HG03045 (cell line): Measurements from ENCODE around the gene CD58.
"Not testable (repeated sequence)": the region's sequence is repeated elsewhere in the genome, so short reads cannot be mapped to it uniquely, and the experiment has no call there.

ENCODE experiments used
- ATAC-seq: cut with Tn5 transposase; IDR thresholded peaks from one replicate; pipeline ENCODE4 v1.9.1; 2021; ENCODE audit warnings: mild to moderate bottlenecking, moderate library complexity; ENCODE audit not compliant: unreplicated experiment

The CD58 gene, protein sequence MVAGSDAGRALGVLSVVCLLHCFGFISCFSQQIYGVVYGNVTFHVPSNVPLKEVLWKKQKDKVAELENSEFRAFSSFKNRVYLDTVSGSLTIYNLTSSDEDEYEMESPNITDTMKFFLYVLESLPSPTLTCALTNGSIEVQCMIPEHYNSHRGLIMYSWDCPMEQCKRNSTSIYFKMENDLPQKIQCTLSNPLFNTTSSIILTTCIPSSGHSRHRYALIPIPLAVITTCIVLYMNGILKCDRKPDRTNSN

DNA sequence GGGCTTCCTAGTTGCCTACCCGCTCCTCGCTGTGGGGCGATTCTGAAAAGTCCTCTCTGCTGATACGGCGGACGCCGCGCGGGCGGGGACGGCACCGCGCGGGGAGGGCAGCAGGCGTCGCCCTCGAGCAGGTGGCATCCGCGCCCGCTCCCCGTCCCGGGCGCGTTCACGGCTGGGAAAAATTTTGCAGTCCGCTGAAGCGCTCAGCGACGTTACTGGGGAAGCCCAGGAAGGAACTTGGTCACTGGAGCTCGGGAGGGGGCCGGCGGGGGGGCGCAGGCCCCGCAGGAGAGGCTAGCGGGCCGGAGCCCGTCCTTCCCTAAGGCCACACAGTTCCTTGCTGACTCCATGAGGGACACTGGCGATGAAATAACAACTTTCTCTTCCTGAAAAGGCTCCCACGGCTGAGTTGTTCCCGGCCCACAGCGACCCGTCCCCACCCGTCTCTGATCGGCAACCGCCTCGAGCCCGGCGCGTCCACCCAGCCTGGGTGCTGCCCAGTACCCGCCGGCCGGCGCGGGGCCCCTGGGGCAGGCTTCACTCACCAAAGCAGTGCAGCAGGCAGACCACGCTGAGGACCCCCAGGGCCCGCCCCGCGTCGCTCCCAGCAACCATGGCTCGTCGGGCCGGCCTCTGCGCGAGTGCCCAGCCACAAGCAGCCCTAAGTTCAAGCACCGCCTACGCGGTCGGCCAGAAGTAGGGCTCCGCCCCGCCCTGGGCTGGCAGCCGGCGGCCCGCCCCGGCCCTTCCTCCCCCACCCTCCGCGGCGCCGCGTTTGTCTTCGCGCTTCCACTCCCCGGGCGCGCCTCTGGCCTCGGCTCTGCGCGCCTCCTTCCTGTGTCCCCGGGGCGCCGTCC lies at the start of gene CD58:
CD58 (minus strand) TSS at position 669 of the 857 bp plus-strand sequence; CDS start at position 615, 54 bp downstream.
- peak; percentile 73 for ATAC-seq

DNA sequence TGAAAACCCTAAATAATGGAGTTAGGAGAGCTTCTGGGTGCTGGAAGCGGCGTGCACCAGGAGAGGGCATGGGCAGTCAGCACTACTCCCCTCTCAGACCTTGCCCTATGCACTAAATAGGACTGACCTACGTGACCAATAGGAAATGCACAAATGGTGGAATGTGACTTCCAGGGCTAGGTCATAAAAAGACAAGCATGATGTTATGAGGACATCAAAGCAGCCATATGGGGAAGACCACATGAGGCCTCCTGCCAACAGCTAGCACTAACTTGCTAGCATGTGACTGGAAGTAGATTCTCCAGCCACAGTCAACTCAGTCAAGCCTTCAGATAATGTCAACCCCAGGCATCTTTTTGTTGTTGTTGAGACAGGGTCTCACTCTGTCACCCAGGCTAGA lies 49.6 kb upstream of the CD58 start:
- ATAC-seq: not testable (repeated sequence)

DNA sequence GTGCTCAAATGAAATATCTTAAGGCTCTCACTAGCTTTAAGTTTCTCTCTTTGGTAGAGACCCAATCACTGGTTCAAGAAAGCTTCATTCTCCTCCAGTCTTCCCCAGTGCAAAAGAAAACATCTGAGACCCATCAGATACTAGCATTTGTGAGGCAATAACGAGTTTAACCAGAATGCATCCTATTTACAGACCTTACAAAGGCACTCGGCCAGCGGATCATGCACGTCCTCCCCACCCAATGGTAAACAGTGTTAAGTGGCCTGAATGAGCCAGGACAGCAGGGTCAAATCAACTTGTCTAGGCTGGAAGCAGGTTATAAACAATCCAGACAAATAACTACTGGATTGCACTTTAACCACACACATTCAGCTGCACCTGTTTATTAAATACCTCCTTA lies 48.3 kb upstream of the CD58 start:
- ATAC-seq: not testable (repeated sequence)

DNA sequence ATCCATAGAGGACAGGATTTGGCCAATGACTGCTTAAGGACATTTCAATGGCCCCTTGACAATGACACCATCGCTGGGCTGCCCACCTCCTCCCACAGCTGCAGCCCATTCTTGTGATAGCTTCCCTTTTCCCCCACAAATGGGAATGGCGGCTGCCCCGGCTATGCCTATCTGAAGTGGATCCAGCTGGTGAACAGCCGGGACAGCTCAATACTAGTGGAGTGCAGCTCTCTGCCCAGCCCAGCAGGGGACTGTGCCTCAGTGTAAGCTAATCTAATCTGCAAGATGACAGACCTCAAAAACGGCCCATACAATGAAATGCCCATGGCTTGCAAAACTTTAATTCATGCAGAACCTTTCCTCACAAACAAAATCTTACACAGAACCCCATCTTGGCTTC lies 47.0 kb upstream of the CD58 start:
- ATAC-seq: not testable (repeated sequence)

DNA sequence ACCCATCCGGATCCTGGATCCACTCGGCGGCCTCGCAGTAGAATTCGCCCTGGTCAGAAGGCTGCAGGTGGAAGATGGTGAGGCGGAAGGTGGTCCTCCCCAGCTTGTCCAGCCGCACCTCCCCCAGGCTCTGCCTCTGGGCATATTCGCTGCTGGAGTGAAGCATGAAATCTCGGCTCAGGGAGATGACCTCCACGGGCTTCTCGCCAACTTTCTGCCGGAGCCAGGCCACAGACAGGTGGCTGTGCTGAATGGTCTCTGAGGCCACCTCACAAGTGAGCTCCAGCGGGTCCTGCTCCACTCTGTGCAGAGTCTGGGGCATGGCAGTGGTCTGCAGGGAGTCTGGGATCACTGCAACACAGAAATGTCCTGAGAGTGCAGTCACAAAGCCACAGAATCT lies 43.0 kb upstream of the CD58 start:
- not testable (repeated sequence) for ATAC-seq

DNA sequence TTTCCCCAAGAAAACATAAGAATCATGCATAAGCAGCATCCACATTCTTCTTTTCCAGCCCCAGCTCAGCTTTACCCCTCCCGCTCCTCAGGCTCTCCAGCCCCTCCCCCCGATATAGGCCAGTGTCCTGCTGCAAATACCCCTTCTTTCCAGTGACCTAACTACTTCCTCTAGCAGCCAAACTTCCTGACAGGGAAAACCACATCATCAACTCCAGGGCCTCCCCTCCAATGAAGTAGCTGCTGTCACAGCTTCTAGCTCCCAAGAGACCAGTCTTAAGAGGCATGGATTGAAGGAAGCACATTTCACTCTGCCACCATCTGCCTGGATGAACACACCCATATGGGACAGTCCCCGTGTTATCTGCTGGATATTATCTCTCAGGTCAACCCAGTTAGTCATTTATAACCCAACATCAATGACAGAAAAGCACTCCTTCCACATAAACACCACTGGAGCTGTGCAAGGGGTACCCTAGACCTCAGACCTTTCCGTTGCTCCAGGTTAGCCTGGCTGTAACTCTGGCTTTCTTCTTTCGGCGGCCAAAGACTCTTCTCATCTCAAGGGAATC lies 39.1 kb upstream of the CD58 start:
- not testable (repeated sequence) for ATAC-seq

DNA sequence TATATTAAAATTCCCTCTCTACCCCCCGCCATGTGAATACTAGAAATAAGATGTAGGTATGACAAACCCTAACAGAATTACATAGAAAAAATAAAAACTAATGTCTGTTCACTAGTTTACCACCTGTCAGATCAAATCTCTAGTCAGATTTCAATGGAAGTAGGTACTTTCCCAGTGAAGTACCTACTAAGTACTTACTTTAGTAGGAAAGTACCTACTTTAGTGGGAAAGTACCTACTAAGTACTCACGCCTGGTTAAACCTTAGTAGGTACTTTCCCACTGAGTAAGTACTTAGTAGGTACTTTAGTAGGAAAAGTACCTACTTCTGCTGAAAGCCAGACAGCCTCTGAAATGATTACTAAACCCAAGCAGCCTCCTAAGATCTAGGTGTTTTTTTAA lies 38.0 kb upstream of the CD58 start:
- not testable (repeated sequence) for ATAC-seq

DNA sequence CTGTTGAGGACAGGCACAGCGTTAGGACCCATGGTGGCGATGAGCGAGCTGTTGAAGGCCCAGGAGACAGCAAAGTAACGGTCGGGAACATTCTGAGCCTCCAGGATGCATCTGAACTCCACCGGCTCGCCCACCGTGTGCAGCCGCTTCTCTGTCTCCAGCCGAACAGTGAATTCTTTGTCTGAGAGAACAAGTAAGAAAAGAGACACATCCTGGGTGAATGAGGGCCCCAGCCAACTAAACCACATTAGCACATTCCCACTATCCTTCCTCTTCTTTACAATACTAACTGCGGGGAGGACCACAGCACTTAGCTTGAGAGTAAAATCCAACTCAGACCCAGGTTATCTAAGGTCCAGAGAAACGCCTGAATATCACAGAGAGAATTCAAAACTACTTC lies 37.3 kb upstream of the CD58 start:
- ATAC-seq: not testable (repeated sequence)

DNA sequence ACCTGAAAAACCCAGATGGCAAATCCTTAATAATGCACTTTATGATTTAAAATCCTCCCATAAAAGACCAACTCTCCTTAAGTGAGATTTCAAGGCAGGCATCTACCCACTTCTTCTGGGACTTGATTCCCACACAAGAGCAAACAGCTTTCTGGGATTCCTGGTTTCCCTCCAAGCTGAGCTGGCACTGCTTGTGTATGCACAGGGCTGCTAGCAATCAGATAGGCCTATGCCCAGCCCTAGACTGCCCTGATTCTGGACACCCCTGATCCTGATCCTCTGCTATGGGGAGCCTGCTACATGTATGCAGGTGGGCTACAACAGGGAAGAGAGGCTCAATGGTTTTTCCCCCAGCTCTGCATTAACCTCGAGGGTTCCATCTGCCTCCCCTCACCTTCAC lies 36.6 kb upstream of the CD58 start:
- ATAC-seq: not testable (repeated sequence)

DNA sequence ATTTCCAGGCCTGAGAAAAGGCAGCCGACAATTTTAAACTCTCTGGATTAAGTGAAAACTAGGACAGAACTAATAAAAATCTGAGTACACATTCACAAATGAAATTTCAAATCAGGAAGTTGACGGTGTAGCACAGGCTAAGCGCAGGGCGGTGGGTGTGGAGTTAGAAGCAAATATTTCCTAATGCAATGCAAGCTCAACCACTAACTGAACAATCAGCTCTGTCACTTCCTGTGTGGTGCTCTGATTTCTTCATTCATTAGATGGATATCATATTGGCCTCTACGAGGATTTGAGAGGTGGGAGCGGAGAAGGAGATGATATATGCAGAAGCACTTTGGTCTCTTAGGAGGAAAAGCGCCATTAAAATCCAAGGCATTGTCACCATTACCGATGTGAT lies 35.2 kb upstream of the CD58 start:
- ATAC-seq: not testable (repeated sequence)

DNA sequence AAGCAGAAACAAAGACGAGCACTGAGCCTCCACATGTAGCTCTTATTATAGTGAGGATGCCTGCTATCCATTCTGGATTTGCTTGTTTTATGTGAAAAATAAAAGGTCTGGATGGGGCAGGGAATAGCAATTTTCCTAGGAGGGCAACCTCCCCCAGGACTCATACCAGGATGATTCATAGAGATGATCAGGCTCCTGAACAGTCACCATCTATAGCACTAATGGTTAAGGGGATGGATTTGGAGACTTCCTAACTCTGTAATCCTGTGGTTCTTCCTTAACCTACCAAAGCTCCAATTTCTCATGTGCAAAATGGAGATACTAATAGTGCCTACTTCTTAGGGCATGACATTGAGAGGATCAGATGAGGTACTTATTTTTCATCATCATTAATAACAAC lies 34.5 kb upstream of the CD58 start:
- no peak for ATAC-seq

DNA sequence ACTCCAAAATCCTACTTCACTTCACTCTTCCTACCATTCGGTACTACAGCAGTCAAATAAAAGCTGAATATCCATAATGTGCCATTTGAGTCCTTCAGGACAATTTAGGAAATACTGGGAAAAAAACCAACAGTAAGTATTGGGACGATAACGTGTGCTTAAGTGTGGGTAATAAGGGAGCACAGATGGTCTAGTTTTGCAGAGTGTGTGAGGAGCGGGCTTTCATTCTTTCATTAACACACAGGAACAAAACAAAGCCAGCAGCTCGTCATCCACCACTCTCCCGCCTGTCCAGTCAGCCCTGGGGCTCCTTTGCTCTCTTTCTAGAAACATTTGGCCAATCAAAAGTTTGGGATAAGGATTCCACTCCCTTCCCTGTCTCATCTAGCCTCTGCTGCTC lies 33.6 kb upstream of the CD58 start:
- ATAC-seq: not testable (repeated sequence)

DNA sequence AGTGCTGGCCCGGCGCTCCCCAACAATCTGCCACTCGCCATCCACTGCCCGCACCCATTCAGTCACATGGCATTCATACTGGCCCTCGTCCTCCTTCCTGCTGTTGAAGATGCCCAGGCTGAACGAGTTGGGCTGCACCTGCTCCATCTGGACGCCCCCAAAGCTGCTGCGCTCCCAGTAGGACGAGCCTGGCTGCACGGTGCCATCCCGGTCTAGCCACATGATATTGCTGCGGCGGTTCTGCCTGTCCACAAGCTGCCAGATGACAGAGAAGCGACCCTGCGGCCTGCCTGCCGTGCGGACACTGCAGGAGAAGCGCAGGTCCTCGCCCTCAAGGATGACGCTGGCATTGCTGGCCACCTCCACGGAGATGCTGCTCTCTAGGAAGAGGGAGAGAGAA lies 32.8 kb upstream of the CD58 start:
- ATAC-seq: not testable (repeated sequence)

DNA sequence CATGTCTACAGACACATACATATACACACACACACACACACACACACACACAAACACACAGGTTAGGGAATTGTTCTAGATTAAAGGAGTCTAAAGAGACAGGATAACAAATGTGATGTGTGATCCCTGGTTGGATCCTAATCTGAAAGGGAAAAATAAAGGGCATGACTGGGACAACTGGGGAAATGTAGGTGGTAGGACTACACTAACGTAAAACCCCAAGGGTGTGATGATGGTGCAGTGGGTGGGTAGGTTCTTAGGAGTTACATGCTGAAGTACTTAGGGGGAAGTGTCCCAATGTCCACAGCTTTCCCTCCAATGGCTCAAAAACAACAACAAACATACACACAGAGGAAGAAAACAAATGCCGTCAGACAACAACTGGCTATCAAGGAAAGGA lies 28.5 kb upstream of the CD58 start:
- not testable (repeated sequence) for ATAC-seq

DNA sequence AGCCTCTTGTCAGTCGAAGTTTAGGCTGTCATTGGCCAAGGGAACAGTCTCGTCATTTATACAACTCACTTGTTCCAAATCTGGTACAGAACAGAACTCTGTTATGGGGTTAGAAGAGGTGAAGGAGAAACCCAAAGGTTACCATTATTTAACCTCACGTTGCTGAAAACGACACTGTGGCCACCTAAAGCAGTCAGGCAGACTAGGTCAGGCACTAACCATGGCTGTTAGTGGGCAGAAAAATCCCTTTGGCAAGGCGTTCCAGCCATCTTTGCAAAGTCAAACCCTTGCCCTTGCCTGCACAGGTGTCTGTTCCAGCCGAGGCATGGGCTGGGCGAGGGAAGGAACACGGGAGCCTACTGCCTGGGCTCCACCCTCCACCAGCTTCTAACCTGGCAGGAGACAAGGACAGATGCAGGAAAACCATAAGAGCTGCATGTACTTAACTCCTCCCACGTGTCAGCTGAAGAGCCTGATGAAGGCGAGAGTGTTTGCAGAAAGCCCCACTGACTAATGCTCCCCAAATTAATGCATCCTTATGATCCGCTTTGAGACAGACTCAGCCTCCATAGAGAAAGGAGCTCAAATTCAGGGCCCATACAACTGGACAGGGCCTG lies 27.7 kb upstream of the CD58 start:
- not testable (repeated sequence) for ATAC-seq

DNA sequence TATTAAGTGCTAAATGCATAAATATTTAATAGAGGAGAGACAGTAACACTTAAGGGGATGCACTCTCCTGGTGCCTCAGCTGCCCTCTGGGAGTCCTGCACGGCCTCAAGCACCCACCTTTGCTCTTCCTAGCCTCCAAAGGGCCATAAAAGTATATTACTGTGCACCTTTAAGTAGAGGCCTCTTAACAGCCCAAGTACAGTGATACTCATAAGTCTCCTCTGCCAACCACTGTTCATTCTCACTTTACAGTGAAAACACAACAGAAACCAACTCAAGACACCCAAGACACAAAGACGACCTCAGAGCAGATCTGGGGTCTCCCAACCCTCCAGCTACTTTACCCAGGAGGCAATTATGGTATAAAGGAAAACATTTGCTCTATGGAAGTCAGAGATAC lies 26.6 kb upstream of the CD58 start:
- peak; percentile 82 for ATAC-seq

DNA sequence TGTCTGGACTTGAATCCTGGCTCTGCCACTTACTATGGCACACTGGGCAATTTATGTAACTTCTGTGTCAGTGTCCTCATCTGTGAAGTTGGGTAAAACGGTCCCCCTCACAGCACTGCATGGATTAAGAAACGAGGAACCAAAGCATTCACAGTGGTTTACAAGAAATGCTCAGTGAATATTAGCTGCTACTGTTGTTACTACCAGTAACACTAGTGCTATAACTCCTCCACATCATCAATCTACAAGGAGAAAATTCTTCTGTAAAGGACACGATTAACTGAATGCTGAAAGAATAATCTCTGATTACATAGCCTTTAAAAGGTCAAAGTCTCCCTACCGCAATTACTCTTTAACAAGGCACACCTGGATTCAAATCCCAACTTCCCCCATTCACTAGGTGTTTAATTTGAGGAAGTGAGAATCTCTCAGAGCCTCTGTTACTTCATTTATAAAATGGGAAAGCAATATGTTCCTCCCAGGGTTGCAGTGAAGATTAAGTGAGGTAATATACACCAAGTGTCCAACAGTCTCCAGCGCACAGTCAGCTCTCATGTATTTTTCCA lies 26.0 kb upstream of the CD58 start:
- ATAC-seq: not testable (repeated sequence)

DNA sequence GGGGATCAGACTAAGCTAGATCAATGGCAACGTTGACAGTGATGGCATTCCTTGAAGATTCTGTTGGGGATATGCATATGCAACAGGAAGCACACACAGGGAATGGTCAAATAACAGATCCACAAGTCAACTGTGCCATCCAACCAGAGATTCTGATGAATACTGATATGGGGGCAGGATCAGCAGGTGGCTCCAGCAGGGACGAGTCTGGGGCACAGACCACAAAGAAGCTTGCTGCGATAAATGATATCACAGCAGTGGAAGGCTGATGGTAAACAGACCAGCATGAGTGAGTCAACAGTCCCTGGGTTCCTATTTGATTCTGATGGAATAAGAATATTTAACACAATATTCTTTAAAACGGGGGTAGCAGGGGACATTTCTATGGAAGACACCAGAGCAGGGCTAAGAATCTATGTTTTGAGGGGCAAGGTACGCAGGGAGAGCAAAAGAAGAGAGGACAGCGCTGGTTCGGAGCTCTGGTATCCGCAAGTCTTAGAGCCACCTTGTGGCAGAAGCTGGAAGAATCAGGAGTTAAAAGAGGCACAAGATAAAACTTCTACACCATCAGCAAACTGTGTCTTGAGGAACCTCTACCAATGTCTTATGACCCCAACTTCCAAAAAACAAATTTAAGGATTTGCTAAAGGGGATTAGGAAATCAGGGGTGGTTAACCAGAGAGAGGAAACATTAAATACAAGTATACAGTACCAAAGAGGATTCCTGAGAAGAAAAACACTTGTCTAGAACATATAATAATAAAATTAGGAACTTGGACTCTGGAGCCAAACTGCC lies 25.3 kb upstream of the CD58 start:
- ATAC-seq: not testable (repeated sequence)

DNA sequence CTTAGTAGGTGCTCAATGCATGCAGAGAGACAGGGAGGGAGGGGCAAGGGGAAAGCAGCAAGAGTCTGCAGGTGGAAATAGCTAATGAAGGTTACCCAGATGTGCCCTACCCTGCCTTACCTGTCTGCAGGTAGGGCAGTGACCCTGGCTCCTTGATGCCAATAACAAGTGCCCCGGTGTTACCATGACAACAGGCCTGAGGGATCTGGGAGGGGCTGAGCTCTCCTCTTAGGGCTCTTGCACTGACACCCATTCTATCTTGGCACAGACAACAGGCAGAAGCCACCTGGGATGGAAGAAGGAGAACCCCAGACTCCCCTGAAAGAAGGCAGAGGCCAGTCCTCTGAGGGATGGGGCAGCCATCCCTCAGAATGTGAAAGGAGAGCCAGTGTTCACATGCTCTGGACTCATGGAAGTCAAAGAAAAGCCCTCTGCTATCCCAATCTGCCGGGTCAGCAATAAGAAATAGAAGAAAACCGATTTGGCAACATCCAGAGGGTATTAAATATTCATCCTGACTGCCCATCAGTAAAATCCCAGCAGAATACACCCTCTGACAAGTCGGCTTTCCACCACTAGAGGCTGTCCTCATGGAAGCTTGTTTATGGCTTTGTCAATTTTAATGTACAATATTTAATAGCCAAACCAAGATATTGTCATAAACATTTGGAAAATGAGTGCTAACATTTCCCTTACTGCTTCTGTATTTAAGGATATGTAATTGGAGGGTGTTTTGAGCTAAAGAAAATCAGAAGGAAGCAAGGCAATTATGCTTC lies 24.4 kb upstream of the CD58 start:
- ATAC-seq: not testable (repeated sequence)
